Activated CD4-positive, alpha-beta T cell treated with anti-CD3 and anti-CD28 coated beads for 1 hour (primary cell): ENCODE measurements around the gene FN3K.
"Not testable (repeated sequence)": the region's sequence is repeated elsewhere in the genome, so short reads cannot be mapped to it uniquely, and the experiment has no call there.

ENCODE experiments used
- DNase-seq: peaks from one replicate; pipeline ENCODE4 v3.0.0-alpha.2; 2020

FN3K gene

DNA sequence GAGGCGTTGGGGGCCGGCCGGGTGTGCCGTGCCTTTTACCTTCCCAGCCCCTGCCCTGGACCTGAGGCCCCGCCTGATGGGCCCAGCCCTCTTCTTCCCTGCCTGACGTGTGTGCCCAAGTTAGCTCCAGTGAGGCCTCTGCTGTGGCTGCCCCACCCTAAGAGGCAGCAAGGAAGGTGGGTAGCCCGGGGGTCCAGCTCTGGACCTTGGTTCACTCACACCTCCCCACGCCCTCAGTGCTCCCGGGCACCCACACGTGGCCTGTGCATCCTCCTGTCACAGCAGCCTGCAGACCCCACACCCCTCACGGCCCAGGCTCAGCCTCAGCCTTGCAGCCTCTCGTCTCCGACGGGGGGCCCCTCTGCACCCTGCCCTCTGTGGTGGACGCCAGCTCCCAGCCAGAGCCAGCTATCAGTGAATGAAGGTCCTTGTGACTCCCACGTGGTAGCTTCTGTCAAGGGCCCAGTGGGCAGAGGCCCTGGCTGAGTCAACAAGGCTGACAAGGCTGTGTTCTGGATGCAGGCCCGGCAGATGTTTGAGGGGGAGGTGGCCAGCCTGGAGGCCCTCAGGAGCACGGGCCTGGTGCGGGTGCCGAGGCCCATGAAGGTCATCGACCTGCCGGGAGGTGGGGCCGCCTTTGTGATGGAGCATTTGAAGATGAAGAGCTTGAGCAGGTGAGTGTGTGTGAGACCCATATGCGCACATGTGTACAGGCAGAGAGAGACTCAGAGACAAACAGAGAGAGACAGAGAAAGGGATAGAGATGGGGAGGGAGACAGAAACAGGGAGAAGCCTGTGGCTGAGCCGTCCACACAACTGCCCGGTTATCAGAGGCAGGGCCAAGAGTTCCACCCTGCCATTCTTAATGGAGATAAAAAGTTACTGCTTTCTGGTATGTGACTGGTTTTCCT, 2.8 kb downstream of the FN3K start:
- no peak for DNase-seq

DNA sequence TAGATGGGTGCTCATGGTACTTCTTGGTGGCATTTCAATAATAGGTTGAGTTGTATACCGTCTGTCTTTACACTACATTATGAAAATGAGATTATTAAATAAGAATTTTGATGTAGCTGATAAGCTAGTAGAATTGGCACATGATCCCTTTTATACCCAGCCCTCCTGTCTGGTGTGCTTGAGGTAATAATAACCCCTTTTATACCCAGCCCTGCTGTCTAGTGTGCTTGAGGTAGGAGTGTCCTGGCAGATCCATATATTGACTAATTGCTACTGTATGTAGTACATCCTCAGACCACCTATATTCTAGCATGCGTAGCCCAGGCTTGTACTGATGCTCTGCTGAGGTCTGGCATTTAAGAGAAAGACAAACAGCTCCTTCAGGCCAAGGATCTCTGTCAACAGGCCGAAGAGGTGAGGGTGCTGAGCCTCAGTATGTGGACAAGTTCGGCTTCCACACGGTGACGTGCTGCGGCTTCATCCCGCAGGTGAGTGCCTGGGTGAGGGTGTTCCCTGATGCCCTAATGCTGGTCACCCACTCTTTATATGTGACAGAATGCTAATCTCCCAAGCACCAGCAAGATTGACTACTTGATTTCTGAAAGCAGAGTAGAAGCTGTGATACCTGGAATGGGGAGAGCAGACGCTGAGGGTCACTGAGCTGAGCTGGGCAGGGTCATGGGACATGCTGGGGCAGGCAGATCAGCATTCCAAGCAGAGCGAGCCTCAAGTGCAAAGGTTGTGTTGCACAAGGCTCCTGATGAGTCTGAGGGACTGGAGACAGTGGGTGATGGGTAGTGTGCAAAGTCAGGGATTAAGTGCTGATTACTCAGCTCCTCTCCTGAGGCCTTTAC, 5.7 kb downstream of the FN3K start:
- no peak for DNase-seq

GRCh38 chr17:82743344-82744219, 8.2 kb downstream of the FN3K start:
- no peak for DNase-seq

GRCh38 chr17:82744736-82745135, 9.3 kb downstream of the FN3K start:
- DNase-seq: not testable (repeated sequence)

- no peak for DNase-seq
Measured at GRCh38 chr17:82745524-82745923, 10.1 kb downstream of the FN3K start.

DNA sequence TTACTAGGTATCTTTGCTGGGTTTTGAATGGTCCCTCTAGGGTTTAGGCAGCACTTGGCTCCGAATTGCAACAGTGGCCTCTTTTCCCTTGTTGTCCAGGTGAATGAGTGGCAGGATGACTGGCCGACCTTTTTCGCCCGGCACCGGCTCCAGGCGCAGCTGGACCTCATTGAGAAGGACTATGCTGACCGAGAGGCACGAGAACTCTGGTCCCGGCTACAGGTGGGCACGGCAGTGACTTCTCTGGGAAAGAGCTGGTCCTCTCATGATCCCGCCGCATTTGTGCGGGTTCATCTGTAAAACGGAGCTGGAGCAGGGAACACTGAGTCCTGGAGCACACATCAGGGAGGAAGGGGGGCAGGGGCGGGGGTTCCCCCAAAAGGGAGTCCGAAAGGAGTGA, 13.3 kb downstream of the FN3K start:
- DNase-seq: no peak

GRCh38 chr17:82750241-82750908, 15.0 kb downstream of the FN3K start:
- no peak for DNase-seq

DNA sequence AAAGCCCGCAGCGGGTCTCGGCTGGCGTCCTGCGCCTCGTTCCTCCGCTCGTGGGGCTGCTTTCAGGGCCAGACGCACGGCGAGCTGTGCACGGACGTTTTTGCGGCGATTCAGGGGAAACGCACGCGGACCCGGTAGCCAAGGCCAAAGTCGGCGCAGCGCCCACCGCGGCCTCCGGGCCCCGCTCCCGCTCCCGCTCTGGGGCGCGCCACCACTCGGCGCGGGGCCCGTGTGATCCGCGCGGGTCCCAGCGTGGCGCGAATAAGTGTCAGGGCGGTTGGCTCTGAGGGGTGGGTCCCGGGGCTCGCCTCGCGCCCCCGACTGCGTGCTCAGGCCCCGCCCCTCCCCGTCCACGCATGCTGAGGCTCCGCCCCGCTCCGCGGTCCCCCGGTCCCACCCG, 15.8 kb downstream of the FN3K start:
- DNase-seq: no peak

DNA sequence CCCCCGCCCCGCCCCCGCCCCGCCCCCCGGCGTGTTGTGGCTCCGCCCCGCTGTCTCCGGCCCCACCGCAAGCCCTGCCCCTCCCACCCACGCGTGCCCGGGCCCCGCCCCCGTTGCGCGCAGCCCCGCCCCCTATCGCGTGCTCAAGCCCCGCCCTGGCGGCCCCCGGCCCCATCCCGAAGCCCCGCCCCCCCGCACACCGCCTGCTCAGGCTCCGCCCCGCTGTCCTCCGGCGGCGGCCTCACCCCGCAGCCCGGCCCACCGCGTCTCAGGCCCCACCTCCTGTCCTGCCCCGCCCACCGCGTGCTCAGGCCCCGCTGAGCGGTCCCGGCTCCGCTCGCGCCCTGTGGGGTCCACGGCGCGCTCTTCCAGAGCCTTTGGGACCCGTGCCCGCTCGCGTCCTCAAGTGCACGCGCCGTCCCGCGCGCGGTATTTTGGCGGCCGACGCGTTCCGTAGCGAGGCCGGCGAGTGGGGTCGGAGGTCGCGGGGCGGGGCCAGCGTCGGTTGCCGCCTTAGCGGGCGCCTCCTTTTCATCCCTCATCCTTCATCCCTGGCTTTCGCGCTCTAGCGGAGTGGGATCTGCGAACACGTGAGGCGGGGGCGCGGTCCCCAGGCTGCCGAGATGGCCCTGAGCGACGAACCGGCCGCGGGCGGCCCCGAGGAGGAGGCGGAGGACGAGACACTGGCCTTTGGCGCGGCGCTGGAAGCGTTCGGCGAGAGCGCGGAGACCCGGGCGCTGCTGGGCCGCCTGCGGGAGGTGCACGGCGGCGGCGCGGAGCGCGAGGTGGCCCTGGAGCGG, 16.4 kb downstream of the FN3K start, which contains the start of gene TBCD:
TSS of gene TBCD (plus strand) at position 495 of the 800 bp plus-strand sequence. CDS start at position 624, 129 bp downstream.
- peak; percentile 77 for DNase-seq

DNA sequence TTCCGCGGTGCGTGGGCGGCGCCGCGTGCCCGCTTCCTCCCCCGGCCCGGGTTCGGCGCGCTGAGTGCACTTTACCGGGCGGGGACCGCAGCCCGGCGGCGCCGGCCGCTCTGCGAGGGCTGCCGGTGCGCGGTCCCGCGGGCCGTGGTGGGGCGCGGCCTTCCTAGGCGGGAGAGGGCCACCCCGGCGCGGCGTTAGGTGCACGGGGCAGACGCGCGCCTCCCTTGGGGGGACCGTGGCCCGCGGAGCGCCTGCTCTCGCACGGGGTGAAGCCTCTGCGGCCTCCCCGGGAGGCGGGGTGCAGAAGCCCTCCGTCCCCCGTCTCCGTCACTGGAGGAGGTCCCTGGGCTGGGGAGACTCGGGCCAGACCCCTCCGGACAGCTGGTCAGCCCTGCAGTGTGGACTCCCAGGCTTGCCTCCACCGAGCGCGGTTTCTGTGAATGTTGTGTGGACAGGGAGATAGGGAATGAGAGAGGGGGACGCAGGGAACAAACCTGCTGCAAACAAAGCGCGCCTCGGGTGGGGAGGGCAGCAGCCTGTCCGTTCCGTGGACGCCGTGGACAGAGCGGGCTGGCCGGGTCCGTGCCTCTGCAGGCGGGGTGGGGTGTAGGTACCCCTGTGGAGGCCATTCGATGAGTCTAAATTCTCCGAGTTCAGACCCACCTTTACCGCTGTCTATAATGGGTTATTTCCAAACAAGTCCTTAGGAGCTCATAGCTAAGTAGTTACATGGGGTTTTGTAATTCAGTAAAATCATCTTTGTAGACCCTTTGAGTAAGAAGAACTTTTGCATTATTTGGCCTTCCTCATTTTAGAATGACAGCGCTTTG, 17.2 kb downstream of the FN3K start:
- no peak for DNase-seq

DNA sequence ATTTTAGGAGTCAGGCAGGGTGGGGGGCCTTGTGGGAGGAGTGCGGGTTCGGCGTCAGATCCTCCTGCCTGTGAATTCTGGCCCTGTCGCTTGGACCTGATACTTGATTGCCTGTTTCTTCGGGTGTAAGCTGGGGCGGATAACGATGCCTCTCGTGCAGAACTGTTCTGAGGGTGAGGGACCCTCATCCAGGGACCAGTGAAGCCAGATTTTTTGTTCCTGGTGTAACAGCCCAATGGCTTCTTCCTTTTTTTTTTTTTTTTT, 17.7 kb downstream of the FN3K start:
- DNase-seq: no peak

- DNase-seq: no peak
Measured at GRCh38 chr17:82754297-82755208, 19.1 kb downstream of the FN3K start.

DNA sequence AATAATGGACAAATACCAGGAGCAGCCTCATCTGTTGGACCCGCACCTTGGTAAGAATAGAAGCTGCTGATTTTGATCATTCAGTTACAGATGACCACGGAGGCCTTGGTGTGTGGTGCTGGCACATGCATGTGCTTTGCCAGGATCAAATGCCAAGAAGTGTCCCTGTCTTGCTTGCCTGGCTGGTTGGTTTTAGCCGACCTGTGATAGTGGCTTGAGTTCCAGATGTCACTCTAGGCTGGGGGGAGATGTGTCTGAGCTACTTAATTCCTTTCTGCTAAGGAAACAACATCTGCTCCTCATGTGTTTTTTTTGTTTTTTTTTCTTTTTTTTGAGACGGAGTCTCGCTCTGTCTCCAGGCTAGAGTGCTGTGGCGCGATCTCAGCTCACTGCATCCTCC, 20.8 kb downstream of the FN3K start:
- no peak for DNase-seq

DNA sequence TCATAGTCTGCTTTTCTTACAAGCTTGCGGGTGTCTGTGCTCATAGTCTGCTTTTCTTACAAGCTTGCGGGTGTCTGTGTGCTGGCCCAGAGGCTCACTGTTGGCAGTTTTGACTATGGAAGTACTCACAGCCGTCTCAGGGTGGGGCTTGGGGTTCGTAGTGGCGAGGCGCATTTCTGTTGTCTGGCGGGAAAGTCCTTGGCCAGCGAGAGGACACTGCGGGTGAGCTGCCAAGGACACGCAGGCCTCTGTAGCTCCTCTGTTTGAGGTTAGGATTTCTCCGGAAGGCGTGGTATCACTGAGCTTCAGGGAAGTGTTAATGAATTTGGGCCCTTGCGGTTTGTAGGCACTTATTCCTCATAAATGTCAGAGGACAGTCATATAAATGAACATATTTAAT, 30.0 kb downstream of the FN3K start:
- no peak for DNase-seq

- DNase-seq: no peak
Measured at GRCh38 chr17:82767041-82767754, 31.8 kb downstream of the FN3K start.

GRCh38 chr17:82769041-82769440, 33.6 kb downstream of the FN3K start:
- no peak for DNase-seq

GRCh38 chr17:82772026-82772425, 36.6 kb downstream of the FN3K start:
- DNase-seq: no peak

GRCh38 chr17:82774456-82774855, 39.0 kb downstream of the FN3K start:
- DNase-seq: not testable (repeated sequence)
